CD14-positive monocyte (primary cell): Measurements from ENCODE around the gene NSD2. TPM values are rescaled to one million over a fixed set of nuclear protein-coding genes. Genes with fewer than 3 reads are reported as not detected.

ENCODE experiments used
- DNase-seq, 3 donors: peaks; one replicate each; pipeline ENCODE4 v3.0.0-alpha.2; 2011 to 2022
- H2AFZ ChIP-seq: 2 replicates; pipeline ENCODE4 v1.6.0; 2012; ENCODE audit warnings: mild to moderate bottlenecking, low read depth, low read length, inconsistent platforms; ENCODE audit not compliant: insufficient read depth, poor library complexity, severe bottlenecking
- H3K27ac ChIP-seq, 2 donors: 1 replicate in 1 of 2; 2 replicates in 1 of 2; pipeline ENCODE4 v1.5.1; 2012 to 2013; ENCODE audit warnings: low read length in 2 of 2, control low read depth in 1 of 2, inconsistent platforms in 1 of 2, low read depth in 1 of 2, mild to moderate bottlenecking in 1 of 2
- H3K27me3 ChIP-seq, 2 donors: one replicate each; pipeline versions ENCODE4 v1.6.0 to v1.6.1; 2011 to 2013; ENCODE audit warnings: low read length in 2 of 2; ENCODE audit not compliant: control insufficient read depth in 2 of 2, insufficient read depth in 2 of 2
- H3K36me3 ChIP-seq, 2 donors: replicated peaks in 1 of 2; 1 replicate in 1 of 2; 2 replicates in 1 of 2; pipeline versions ENCODE4 v1.5.1 to v1.6.1; 2012 to 2013; ENCODE audit warnings: low read length in 2 of 2, control low read depth in 1 of 2, inconsistent platforms in 1 of 2, mild to moderate bottlenecking in 1 of 2; ENCODE audit not compliant: insufficient read depth in 2 of 2, control insufficient read depth in 1 of 2
- H3K4me1 ChIP-seq, 2 donors: 1 replicate in 1 of 2; 2 replicates in 1 of 2; pipeline versions ENCODE4 v1.5.1 to v1.6.1; 2012 to 2013; ENCODE audit warnings: low read length in 2 of 2, control low read depth in 1 of 2, inconsistent platforms in 1 of 2, mild to moderate bottlenecking in 1 of 2, moderate library complexity in 1 of 2; ENCODE audit not compliant: insufficient read depth in 2 of 2, control insufficient read depth in 1 of 2
- H3K4me2 ChIP-seq: replicated peaks from 2 replicates; pipeline ENCODE3; 2012; ENCODE audit warnings: low read length, moderate library complexity, mild to moderate bottlenecking; ENCODE audit not compliant: poor library complexity, severe bottlenecking; ENCODE audit errors: extremely low read depth
- H3K4me3 ChIP-seq, 3 experiments: fragments of 200-600 bp in 1 of 3; sonication (generic) in 1 of 3; replicated peaks in 1 of 3; 1 replicate in 2 of 3; 2 replicates in 1 of 3; pipeline ENCODE4 v1.5.1; 2011 to 2013; ENCODE audit warnings: low read length in 3 of 3, mild to moderate bottlenecking in 3 of 3, control low read depth in 2 of 3, low read depth in 2 of 3, inconsistent platforms in 1 of 3, moderate library complexity in 1 of 3
- H3K79me2 ChIP-seq: 2 replicates; pipeline ENCODE4 v1.6.0; 2012; ENCODE audit warnings: mild to moderate bottlenecking, control low read depth, inconsistent platforms, low read length, moderate library complexity; ENCODE audit not compliant: insufficient read depth
- H3K9ac ChIP-seq: 2 replicates; pipeline ENCODE4 v1.6.0; 2017; ENCODE audit warnings: low read length, mild to moderate bottlenecking; ENCODE audit not compliant: insufficient read depth, poor library complexity, severe bottlenecking
- H3K9me3 ChIP-seq, 2 donors: replicated peaks in 1 of 2; 1 replicate in 1 of 2; 2 replicates in 1 of 2; pipeline versions ENCODE4 v1.5.1 to v1.6.1; 2012 to 2013; ENCODE audit warnings: low read length in 2 of 2, control low read depth in 1 of 2; ENCODE audit not compliant: control insufficient read depth in 1 of 2, insufficient read depth in 1 of 2
- H4K20me1 ChIP-seq: 2 replicates; pipeline ENCODE4 v1.6.0; 2012; ENCODE audit warnings: mild to moderate bottlenecking, low read length, control low read depth, moderate library complexity; ENCODE audit not compliant: insufficient read depth
- H3K27ac Mint-ChIP-seq, 7 donors: one replicate each; pipeline ENCODE4 v1.8.0; 2020; ENCODE audit warnings: mild to moderate bottlenecking in 7 of 7, mixed read lengths in 7 of 7, moderate library complexity in 6 of 7, inconsistent platforms in 2 of 7
- H3K27me3 Mint-ChIP-seq, 3 donors: one replicate each; pipeline ENCODE4 v1.8.0; 2021 to 2022; ENCODE audit warnings: low read depth in 3 of 3, mild to moderate bottlenecking in 3 of 3, mixed read lengths in 3 of 3, moderate library complexity in 3 of 3, inconsistent platforms in 1 of 3
- H3K36me3 Mint-ChIP-seq, 2 donors: one replicate each; pipeline ENCODE4 v1.8.0; 2020; ENCODE audit warnings: mixed read lengths in 2 of 2, inconsistent platforms in 1 of 2, mild to moderate bottlenecking in 1 of 2
- H3K4me1 Mint-ChIP-seq: one replicate; pipeline ENCODE4 v1.8.0; 2020; ENCODE audit warnings: mild to moderate bottlenecking, mixed read lengths
- H3K4me3 Mint-ChIP-seq, 2 donors: one replicate each; pipeline ENCODE4 v1.8.0; 2020; ENCODE audit warnings: mild to moderate bottlenecking in 2 of 2, mixed read lengths in 2 of 2, moderate library complexity in 1 of 2
- H3K9me3 Mint-ChIP-seq, 7 donors: one replicate each; pipeline ENCODE4 v1.8.0; 2020 to 2022; ENCODE audit warnings: mixed read lengths in 7 of 7, mild to moderate bottlenecking in 6 of 7, moderate library complexity in 6 of 7, inconsistent platforms in 2 of 7
- CTCF ChIP-seq: fragments of 200-600 bp; IDR thresholded peaks from one replicate; pipeline ENCODE4 v1.8.0; 2022; ENCODE audit warnings: antibody characterized with exemption, mild to moderate bottlenecking
- WGBS: methylation state at CpG from one replicate; pipeline ENCODE4 v1.1.5; 2013; ENCODE audit warnings: missing lambda C conversion rate; ENCODE audit not compliant: insufficient coverage; 5-methylcytosine and 5-hydroxymethylcytosine counted together
- intact Hi-C, 2 donors: fragments of 100-400 bp; cut with micrococcal nuclease; formaldehyde crosslinking; loops; one replicate each; pipeline versions ENCODE4 v1.15.0 to v1.15.1; 2023
- polyA plus RNA-seq, 3 donors: library from polyadenylated mRNA; depleted of rRNA in 1 of 3; unstranded in 2 of 3; stranded (reverse) in 1 of 3; fragments of 300-500 nt in 2 of 3; fragments of >200 nt in 1 of 3; fragmentation: Illumina TruSeq in 2 of 3; gene quantifications; 1 replicate in 2 of 3; 2 replicates in 1 of 3; pipeline ENCODE4 v1.2.3, GENCODE V29; 2012 to 2021

The NSD2 gene
- polyA plus RNA-seq, 3 donors: 1.9 to 8.7 (median 2.3) TPM

GRCh38 chr4:1956631-1957030, 85.4 kb downstream of the NSD2 start:
- H3K4me3 Mint-ChIP-seq: no peak overlapping the region
- WGBS: 96% methylated on average over 12 of the region's 12 CpGs
- H4K20me1 ChIP-seq: no peaks in the 10 kb centered on the region
- intact Hi-C loops: no loop called here
- no peaks in the 10 kb centered on the region for H3K4me1 ChIP-seq
- H3K27me3 ChIP-seq: no peaks in the 10 kb centered on the region
- no peak for DNase-seq
- no peaks in the 10 kb centered on the region for H3K4me1 Mint-ChIP-seq
- H3K36me3 ChIP-seq: peaks cover 79 to 97% of the 10 kb centered on the region in 2 donors
- peak overlapping the region in 3 of 7 donors; percentile 4 to 43 (median 37) for H3K27ac Mint-ChIP-seq
- no peaks in the 10 kb centered on the region for H3K79me2 ChIP-seq
- peaks cover 78 to 99% of the 10 kb centered on the region in 2 donors for H3K36me3 Mint-ChIP-seq
- H3K9me3 ChIP-seq: no peaks in the 10 kb centered on the region
- no peak overlapping the region for H3K4me2 ChIP-seq
- H3K9me3 Mint-ChIP-seq: no peaks in the 10 kb centered on the region
- H3K27me3 Mint-ChIP-seq: no peaks in the 10 kb centered on the region
- no peak overlapping the region for H2AFZ ChIP-seq
- no peak overlapping the region for H3K4me3 ChIP-seq
- TF ChIP-seq CTCF: no peak
- no peak overlapping the region for H3K27ac ChIP-seq
- no peak overlapping the region for H3K9ac ChIP-seq

- Histone ChIP-seq H3K79me2 (no peaks in the 10 kb centered on the region), H3K4me3 (no peak overlapping the region), H3K4me1 (no peaks in the 10 kb centered on the region), H3K27me3 (no peaks in the 10 kb centered on the region), H2AFZ (no peak overlapping the region), H4K20me1 (no peaks in the 10 kb centered on the region), H3K4me2 (no peak overlapping the region), H3K9me3 (no peaks in the 10 kb centered on the region), H3K27ac (no peak overlapping the region), H3K36me3 (peaks cover 79 to 97% of the 10 kb centered on the region in 2 donors), H3K9ac (no peak overlapping the region)
- H3K36me3 Mint-ChIP-seq: peaks cover 84 to 99% of the 10 kb centered on the region in 2 donors
- 97% methylated on average over 9 of the region's 15 CpGs for WGBS
- no peak for DNase-seq
- no peaks in the 10 kb centered on the region for H3K9me3 Mint-ChIP-seq
- H3K4me3 Mint-ChIP-seq: no peak overlapping the region
- peak overlapping the region in 3 of 7 donors; percentile 13 to 24 (median 20) for H3K27ac Mint-ChIP-seq
- intact Hi-C loops: no loop called here
- no peaks in the 10 kb centered on the region for H3K27me3 Mint-ChIP-seq
- no peak for TF ChIP-seq CTCF
- no peaks in the 10 kb centered on the region for H3K4me1 Mint-ChIP-seq
These were observed 87.3 kb downstream of the NSD2 start for GRCh38 chr4:1958276-1959103.
